DND-41 (cell line): Measurements from ENCODE around the gene COL4A2.

Experiments
- CTCF ChIP-seq: IDR thresholded peaks from 2 replicates; pipeline ENCODE4 v1.5.1; 2012; ENCODE audit warnings: borderline replicate concordance, low read length, moderate library complexity, mild to moderate bottlenecking; ENCODE audit not compliant: poor library complexity, severe bottlenecking; ENCODE audit errors: extremely low read depth
- EZH2 ChIP-seq: IDR thresholded peaks from 3 replicates; pipeline ENCODE4 v1.6.1; 2012; ENCODE audit warnings: borderline replicate concordance, low read depth, mild to moderate bottlenecking, moderate library complexity, low read length, inconsistent platforms; ENCODE audit not compliant: severe bottlenecking

DNA sequence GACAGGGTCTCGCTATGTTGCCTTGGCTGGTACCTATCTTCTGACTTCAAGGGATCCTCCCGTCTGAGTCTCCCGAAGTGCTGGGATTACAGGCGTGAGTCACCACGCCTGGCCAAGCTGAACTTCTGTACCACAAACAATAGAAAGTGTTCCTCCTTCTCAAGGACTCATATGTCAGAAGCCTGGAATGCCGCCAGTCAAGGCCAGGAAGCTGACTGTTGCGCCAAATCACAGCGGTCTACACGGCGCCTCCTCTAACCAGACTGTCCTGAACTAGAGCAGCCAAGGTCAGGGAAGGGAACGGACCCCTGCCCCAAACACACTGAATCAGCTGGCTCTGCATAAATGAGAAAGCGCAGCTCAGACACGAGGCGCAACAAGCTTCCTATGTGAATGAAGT is 239.8 kb downstream of the COL4A2 start:
- TF ChIP-seq CTCF: no peak
- no peak for TF ChIP-seq EZH2
